HepG2 (cell line): ENCODE results near the gene SHOX. TPM values are rescaled to one million over a fixed set of nuclear protein-coding genes. Genes with fewer than 3 reads are reported as not detected.

Experiments
- ATAC-seq: fragments of 200-7000 bp; cut with Tn5 transposase; 3 replicates; pipeline ENCODE4 v1.9.1; 2020; ENCODE audit warnings: mild to moderate bottlenecking, moderate library complexity
- BruUV-seq: library from RNA; stranded (reverse); fragments of 400-500 nt; replicated peaks from 2 replicates; lab custom pipeline; 2021; lab: Mats Ljungman, UMichigan
- CTCF ChIA-PET: fragments of 300-600 bp; formaldehyde crosslinking; extraction: SDS; loops from one replicate; lab custom pipeline; 2021; ENCODE audit warnings: low total read pairs, inconsistent platforms, low intra/inter-chr PET ratio; lab: Yijun Ruan, JAX
- POLR2A ChIA-PET: fragments of 350-600 bp; sonication (Branson Sonifier 250); formaldehyde crosslinking; loops from one replicate; lab custom pipeline; 2020; ENCODE audit warnings: antibody characterized with exemption, inconsistent platforms; lab: Yijun Ruan, JAX
- DNase-seq: peaks from one replicate; pipeline ENCODE4 v3.0.0-alpha.2; 2015; ENCODE audit warnings: low spot score
- FAIRE-seq: peaks from 3 replicates; lab custom pipeline; 2011; peaks lifted over from hg19 to GRCh38; lab: Jason Lieb, UNC
- H2AFZ ChIP-seq: one replicate; pipeline ENCODE4 v1.6.1; 2011; ENCODE audit warnings: low read length, inconsistent platforms
- H3K27ac ChIP-seq: fragments of 300-600 bp; 3 replicates; pipeline ENCODE4 v1.8.0; 2011; ENCODE audit warnings: mixed run types, mild to moderate bottlenecking, mixed read lengths, low read length, inconsistent platforms; ENCODE audit not compliant: insufficient read depth; ENCODE audit errors: extremely low read length
- H3K27me3 ChIP-seq, 2 experiments: fragments of 200-600 bp in 1 of 2; 2 replicates in 1 of 2; 3 replicates in 1 of 2; pipeline versions ENCODE4 v1.6.0 to v1.8.0; 2011; ENCODE audit warnings: low read length in 2 of 2, mild to moderate bottlenecking in 2 of 2, moderate library complexity in 2 of 2, inconsistent platforms in 1 of 2; ENCODE audit not compliant: insufficient read depth in 2 of 2, control insufficient read depth in 1 of 2
- H3K36me3 ChIP-seq, 2 experiments: fragments of 200-600 bp in 1 of 2; replicated peaks in 1 of 2; 2 replicates in 1 of 2; 3 replicates in 1 of 2; pipeline versions ENCODE4 v1.5.1 to v1.8.0; 2011; ENCODE audit warnings: low read length in 2 of 2, inconsistent platforms in 1 of 2; ENCODE audit not compliant: insufficient read depth in 2 of 2, control insufficient read depth in 1 of 2
- H3K4me1 ChIP-seq: 2 replicates; pipeline ENCODE4 v1.5.1; 2012; ENCODE audit warnings: low read length, inconsistent platforms; ENCODE audit not compliant: insufficient read depth
- H3K4me2 ChIP-seq: 2 replicates; pipeline ENCODE4 v1.6.0; 2011; ENCODE audit warnings: low read depth, low read length, inconsistent platforms
- H3K4me3 ChIP-seq, 3 experiments: fragments of 200-600 bp in 1 of 3; sonication (generic), shearing (Covaris generic) in 1 of 3; replicated peaks in 1 of 3; 2 replicates each; pipeline ENCODE4 v1.5.1; 2011 to 2016; ENCODE audit warnings: low read length in 3 of 3, inconsistent platforms in 2 of 3, low read depth in 2 of 3, mild to moderate bottlenecking in 2 of 3, control low read depth in 1 of 3, mixed read lengths in 1 of 3; ENCODE audit not compliant: insufficient read depth in 1 of 3
- H3K79me2 ChIP-seq: one replicate; pipeline ENCODE4 v1.6.1; 2011; ENCODE audit warnings: low read length, inconsistent platforms; ENCODE audit not compliant: insufficient read depth
- H3K9ac ChIP-seq: 2 replicates; pipeline ENCODE4 v1.6.0; 2011; ENCODE audit warnings: mild to moderate bottlenecking, low read depth, low read length, inconsistent platforms; ENCODE audit not compliant: insufficient read depth
- H3K9me3 ChIP-seq: 2 replicates; pipeline ENCODE4 v1.5.1; 2012; ENCODE audit warnings: mild to moderate bottlenecking, low read length
- H4K20me1 ChIP-seq: 2 replicates; pipeline ENCODE4 v1.6.0; 2011; ENCODE audit warnings: inconsistent platforms, mild to moderate bottlenecking, low read length, moderate library complexity; ENCODE audit not compliant: insufficient read depth
- FOXP4 ChIP-seq: sonication (generic); formaldehyde crosslinking; IDR thresholded peaks from 2 replicates; pipeline ENCODE4 v1.4.0; 2020; ENCODE audit warnings: missing genetic modification reagents
- HNF1A ChIP-seq, 2 experiments: sonication (generic) in 1 of 2; formaldehyde crosslinking in 1 of 2; IDR thresholded peaks; 2 replicates each; pipeline versions ENCODE4 v1.4.0 to v1.6.1; 2016 to 2020; ENCODE audit warnings: borderline replicate concordance in 1 of 2, low read depth in 1 of 2, mild to moderate bottlenecking in 1 of 2, missing genetic modification reagents in 1 of 2
- KAT8 ChIP-seq: IDR thresholded peaks from 2 replicates; pipeline ENCODE4 v1.6.1; 2016; ENCODE audit warnings: missing genetic modification reagents, missing compliant biosample characterization
- NAIF1 ChIP-seq: sonication (generic); formaldehyde crosslinking; IDR thresholded peaks from 2 replicates; pipeline ENCODE4 v1.5.0; 2020; ENCODE audit warnings: mild to moderate bottlenecking, missing genetic modification reagents, borderline replicate concordance
- RFXAP ChIP-seq: sonication (generic); formaldehyde crosslinking; IDR thresholded peaks from 2 replicates; pipeline ENCODE4 v1.4.0; 2020; ENCODE audit warnings: missing genetic modification reagents, borderline replicate concordance
- ZC3H4 ChIP-seq: sonication (generic); formaldehyde crosslinking; IDR thresholded peaks from 2 replicates; pipeline ENCODE4 v1.4.0; 2020; ENCODE audit warnings: missing genetic modification reagents, borderline replicate concordance
- ZFP62 ChIP-seq: sonication (generic); formaldehyde crosslinking; IDR thresholded peaks from 2 replicates; pipeline ENCODE4 v1.4.0; 2020; ENCODE audit warnings: missing genetic modification reagents
- ZFP90 ChIP-seq: sonication (generic); formaldehyde crosslinking; IDR thresholded peaks from 2 replicates; pipeline ENCODE4 v1.8.0; 2022; ENCODE audit warnings: missing genetic modification reagents, mild to moderate bottlenecking, inconsistent platforms, borderline replicate concordance
- ZNF24 ChIP-seq: fragments of 450-650 bp; IDR thresholded peaks from 2 replicates; pipeline ENCODE4 v1.6.1; 2017; ENCODE audit warnings: antibody characterized with exemption, mild to moderate bottlenecking
- ZNF839 ChIP-seq: sonication (generic); formaldehyde crosslinking; IDR thresholded peaks from 2 replicates; pipeline ENCODE4 v1.4.0; 2020; ENCODE audit warnings: missing genetic modification reagents, mild to moderate bottlenecking, borderline replicate concordance
- WGBS: methylation state at CpG from one replicate; pipeline ENCODE4 v1.1.6; 2017; ENCODE audit warnings: low lambda C conversion rate; 5-methylcytosine and 5-hydroxymethylcytosine counted together
- in situ Hi-C: cut with HindIII; loops from 2 replicates; pipeline ENCODE4 v1.10.0; 2017; ENCODE audit warnings: low pct_unique_long_range_greater_than_20kb; ENCODE audit not compliant: extremely low pct_ligation_motif_present
- intact Hi-C: fragments of 100-400 bp; cut with micrococcal nuclease; formaldehyde crosslinking; loops from one replicate; pipeline ENCODE4 v1.10.0; 2022; ENCODE audit not compliant: unreplicated experiment
- polyA plus RNA-seq, 8 experiments: library from polyadenylated mRNA; depleted of rRNA in 3 of 8; stranded (reverse) in 7 of 8; unstranded in 1 of 8; fragments of >200 nt; fragmentation: Illumina TruSeq in 4 of 8; extraction: Trizol in 4 of 8; gene quantifications; 2 replicates each; pipeline versions ENCODE4 v1.2.1 to v1.2.3, GENCODE V29; 2011 to 2016; ENCODE audit warnings: low read depth in 4 of 8, missing spikeins in 1 of 8, mixed read lengths in 1 of 8; ENCODE audit not compliant: insufficient read depth in 1 of 8
- total RNA-seq, 5 experiments: library from RNA; depleted of rRNA; stranded (reverse); fragments of >200 nt; fragmentation: Illumina TruSeq; extraction: Trizol; gene quantifications; 2 replicates each; pipeline ENCODE4 v1.2.3, GENCODE V29; 2016; ENCODE audit warnings: low read depth in 1 of 5
- TF ChIP-seq, protein P1 (sequence below): sonication (generic); formaldehyde crosslinking; IDR thresholded peaks from 2 replicates; pipeline ENCODE4 v1.5.0; 2020; ENCODE audit warnings: mild to moderate bottlenecking, missing genetic modification reagents, borderline replicate concordance

Gene SHOX
- total and polyA plus RNA-seq, 2 of the 13 experiments (the other 11 are each of a cell fraction or from before 2014, with no cell fraction given) = not detected

DNA sequence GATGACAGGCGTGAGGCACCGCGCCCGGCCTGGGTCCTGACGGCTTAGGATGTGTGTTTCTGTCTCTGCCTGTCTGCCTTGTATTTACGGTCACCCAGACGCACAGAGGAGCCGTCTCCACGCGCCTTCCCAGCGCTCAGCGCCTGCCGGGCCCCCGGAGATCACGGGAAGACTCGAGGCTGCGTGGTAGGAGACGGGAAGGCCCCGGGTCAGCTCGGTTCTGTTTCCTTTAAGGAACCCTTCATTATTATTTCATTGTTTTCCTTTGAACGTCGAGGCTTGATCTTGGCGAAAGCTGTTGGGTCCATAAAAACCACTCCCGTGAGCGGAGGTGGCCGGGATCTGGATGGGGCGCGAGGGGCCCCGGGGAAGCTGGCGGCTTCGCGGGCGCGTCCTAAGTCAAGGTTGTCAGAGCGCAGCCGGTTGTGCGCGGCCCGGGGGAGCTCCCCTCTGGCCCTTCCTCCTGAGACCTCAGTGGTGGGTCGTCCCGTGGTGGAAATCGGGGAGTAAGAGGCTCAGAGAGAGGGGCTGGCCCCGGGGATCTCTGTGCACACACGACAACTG lies 1.3 kb downstream of the SHOX start:
- no peak overlapping the region for H3K4me2 ChIP-seq
- no peaks in the 10 kb centered on the region for H4K20me1 ChIP-seq
- BruUV-seq = no TSS peak
- ChIA-PET POLR2A (no interaction called here), CTCF (no interaction called here)
- H3K79me2 ChIP-seq = no peaks in the 10 kb centered on the region
- ATAC-seq = no peak
- H3K4me3 ChIP-seq = no peak overlapping the region
- no peak for FAIRE-seq
- intact Hi-C loops = no loop called here
- no peaks in the 10 kb centered on the region for H3K9me3 ChIP-seq
- no peak overlapping the region for H2AFZ ChIP-seq
- H3K9ac ChIP-seq = no peak overlapping the region
- in situ Hi-C loops = no loop called here
- no peak for TF ChIP-seq ZNF24
- TF ChIP-seq ZFP62 (CRISPR knock-in tag) = no peak
- no peak for TF ChIP-seq ZC3H4 (CRISPR knock-in tag)
- TF ChIP-seq HNF1A (IDR thresholded peaks at IDR 0.05; ENCODE audit: low read depth) = no peak
- TF ChIP-seq HNF1A (CRISPR knock-in tag; IDR thresholded peaks at IDR 0.05; ENCODE audit: borderline replicate concordance) = no peak
- no peak for TF ChIP-seq FOXP4 (CRISPR knock-in tag)
- no peak for TF ChIP-seq NAIF1 (CRISPR knock-in tag)
- TF ChIP-seq, protein P1, sequence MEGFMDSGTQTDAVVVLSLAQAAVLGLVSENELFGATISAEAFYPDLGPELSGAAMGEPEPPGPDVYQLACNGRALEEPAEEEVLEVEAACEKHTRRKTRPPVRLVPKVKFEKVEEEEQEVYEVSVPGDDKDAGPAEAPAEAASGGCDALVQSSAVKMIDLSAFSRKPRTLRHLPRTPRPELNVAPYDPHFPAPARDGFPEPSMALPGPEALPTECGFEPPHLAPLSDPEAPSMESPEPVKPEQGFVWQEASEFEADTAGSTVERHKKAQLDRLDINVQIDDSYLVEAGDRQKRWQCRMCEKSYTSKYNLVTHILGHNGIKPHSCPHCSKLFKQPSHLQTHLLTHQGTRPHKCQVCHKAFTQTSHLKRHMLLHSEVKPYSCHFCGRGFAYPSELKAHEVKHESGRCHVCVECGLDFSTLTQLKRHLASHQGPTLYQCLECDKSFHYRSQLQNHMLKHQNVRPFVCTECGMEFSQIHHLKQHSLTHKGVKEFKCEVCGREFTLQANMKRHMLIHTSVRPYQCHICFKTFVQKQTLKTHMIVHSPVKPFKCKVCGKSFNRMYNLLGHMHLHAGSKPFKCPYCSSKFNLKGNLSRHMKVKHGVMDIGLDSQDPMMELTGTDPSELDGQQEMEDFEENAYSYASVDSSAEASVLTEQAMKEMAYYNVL = no peak
- no peak for TF ChIP-seq KAT8
- TF ChIP-seq ZFP90 (CRISPR knock-in tag) = no peak
- TF ChIP-seq ZNF839 (CRISPR knock-in tag) = no peak
- no peak for TF ChIP-seq RFXAP (CRISPR knock-in tag)
- TF ChIP-seq, all 625 proteins: peak for 0
- Histone ChIP-seq H3K27ac (no peak overlapping the region), H3K36me3 (no peaks in the 10 kb centered on the region), H3K27me3 (peaks cover 6 to 52% of the 10 kb centered on the region in 2 experiments), H3K4me1 (no peaks in the 10 kb centered on the region)
- DNase-seq = no peak
- 9% methylated on average over 32 of the region's 44 CpGs for WGBS
